Stimulated activated CD8-positive, alpha-beta memory T cell treated with anti-CD3 and anti-CD28 coated beads, Interleukin-4, amount 100 ng/mL, for 48 hours (primary cell): ENCODE measurements around the gene KRT72.

Experiments
- DNase-seq: peaks from one replicate; pipeline ENCODE4 v3.0.0-alpha.2; 2020

The KRT72 gene

GRCh38 chr12:52629281-52630007 lies 28.2 kb upstream of the KRT72 start:
- DNase-seq: peak; percentile 22

- DNase-seq: peak; percentile 19
Measured at GRCh38 chr12:52628841-52629240, 27.6 kb upstream of the KRT72 start.

GRCh38 chr12:52628111-52628507 lies 26.8 kb upstream of the KRT72 start:
- peak; percentile 16 for DNase-seq

- no peak for DNase-seq
Measured at GRCh38 chr12:52627395-52628110, 26.3 kb upstream of the KRT72 start.

GRCh38 chr12:52622349-52622748 lies 21.1 kb upstream of the KRT72 start:
- DNase-seq: no peak

GRCh38 chr12:52618866-52619265 lies 17.6 kb upstream of the KRT72 start:
- DNase-seq: no peak

- DNase-seq: no peak
Measured at GRCh38 chr12:52618216-52618615, 17.0 kb upstream of the KRT72 start, which contains the start of gene KRT73. Gene KRT73 (minus strand): TSS chr12:52618559. CDS start chr12:52618524, 35 bp downstream.

- no peak for DNase-seq
Measured at GRCh38 chr12:52617403-52617785, 16.1 kb upstream of the KRT72 start.

- DNase-seq: no peak
Measured at GRCh38 chr12:52616680-52617402, 15.6 kb upstream of the KRT72 start.

- DNase-seq: no peak
Measured at GRCh38 chr12:52615912-52616311, 14.6 kb upstream of the KRT72 start.

- DNase-seq: peak; percentile 54
Measured at GRCh38 chr12:52615208-52615868, 14.1 kb upstream of the KRT72 start.

GRCh38 chr12:52614381-52615207 lies 13.3 kb upstream of the KRT72 start:
- DNase-seq: no peak

GRCh38 chr12:52613384-52614030 lies 12.2 kb upstream of the KRT72 start:
- DNase-seq: peak; percentile 25

GRCh38 chr12:52612431-52613383 lies 11.4 kb upstream of the KRT72 start:
- DNase-seq: peak; percentile 19

- peak; percentile 23 for DNase-seq
Measured at GRCh38 chr12:52611080-52611468, 9.8 kb upstream of the KRT72 start.

GRCh38 chr12:52608826-52609630 lies 7.8 kb upstream of the KRT72 start:
- DNase-seq: peak; percentile 23

- DNase-seq: peak; percentile 18
Measured at GRCh38 chr12:52608161-52608560, 6.9 kb upstream of the KRT72 start.

- peak; percentile 9 for DNase-seq
Measured at GRCh38 chr12:52607314-52607713, 6.1 kb upstream of the KRT72 start.

GRCh38 chr12:52606581-52607218 lies 5.4 kb upstream of the KRT72 start:
- DNase-seq: peak; percentile 17
